NCI-H510A treated with DMSO at 0.1 percent for 48 hours (cell line): ENCODE data around the gene MYCN.

Experiments used
- DNase-seq: peaks from one replicate; lab custom pipeline; 2025; lab: John Stamatoyannopoulos, UW

The MYCN gene

GRCh38 chr2:15931319-15931890 is 8.9 kb upstream of the MYCN start:
- DNase-seq: no peak

GRCh38 chr2:15931950-15932349 is 8.4 kb upstream of the MYCN start:
- no peak for DNase-seq

GRCh38 chr2:15932394-15933183 is 7.8 kb upstream of the MYCN start:
- DNase-seq: no peak

GRCh38 chr2:15933184-15933845 is 7.0 kb upstream of the MYCN start:
- no peak for DNase-seq

- no peak for DNase-seq
These were observed 5.9 kb upstream of the MYCN start for GRCh38 chr2:15934291-15934945.

- DNase-seq: no peak
These were observed 5.2 kb upstream of the MYCN start for GRCh38 chr2:15935189-15935588.

GRCh38 chr2:15935675-15936074 is 4.7 kb upstream of the MYCN start:
- DNase-seq: no peak

- DNase-seq: no peak
These were observed 3.9 kb upstream of the MYCN start for GRCh38 chr2:15936277-15937104.

- no peak for DNase-seq
These were observed 3.1 kb upstream of the MYCN start for GRCh38 chr2:15937105-15937881.

- DNase-seq: no peak
These were observed 2.2 kb upstream of the MYCN start for GRCh38 chr2:15937882-15938802.

GRCh38 chr2:15938803-15939555 is 1.4 kb upstream of the MYCN start:
- DNase-seq: no peak

- DNase-seq: no peak
These were observed 845 bp upstream of the MYCN start for GRCh38 chr2:15939556-15939853.

- DNase-seq: no peak
These were observed 521 bp downstream of the MYCN start for GRCh38 chr2:15940661-15941480.

GRCh38 chr2:15941481-15941850 is 1.1 kb downstream of the MYCN start:
- DNase-seq: no peak

GRCh38 chr2:15941871-15942710 is 1.7 kb downstream of the MYCN start:
- no peak for DNase-seq

GRCh38 chr2:15942711-15943345 is 2.5 kb downstream of the MYCN start:
- DNase-seq: no peak
